SU-DHL-6 (cell line): ENCODE data around the gene PDLIM4.

ENCODE experiments used
- H2AFZ ChIP-seq: fragments of 200-600 bp; sonication (generic); 2 replicates; pipeline ENCODE4 v1.6.1; 2014; ENCODE audit warnings: low read depth, mild to moderate bottlenecking, moderate library complexity, mixed read lengths, antibody characterized with exemption, low read length; ENCODE audit not compliant: severe bottlenecking
- H3F3A ChIP-seq: fragments of 200-600 bp; shearing (Covaris generic); 2 replicates; pipeline ENCODE4 v1.6.0; 2016; ENCODE audit warnings: antibody characterized with exemption, mild to moderate bottlenecking; ENCODE audit not compliant: insufficient read depth
- H3K27ac ChIP-seq: fragments of 200-600 bp; sonication (generic); 2 replicates; pipeline ENCODE4 v1.5.1; 2016; ENCODE audit warnings: low read depth, mild to moderate bottlenecking, low read length, moderate library complexity, mixed read lengths
- H3K27me3 ChIP-seq: fragments of 200-600 bp; sonication (generic), shearing (Covaris generic); 2 replicates; pipeline ENCODE4 v1.6.0; 2014; ENCODE audit warnings: mild to moderate bottlenecking, low read length
- H3K36me3 ChIP-seq: fragments of 200-600 bp; sonication (generic); 2 replicates; pipeline ENCODE4 v1.6.1; 2014; ENCODE audit warnings: mild to moderate bottlenecking, low read length, mixed read lengths
- H3K4me2 ChIP-seq: fragments of 300-600, 200-600 bp; shearing (Covaris generic), sonication (generic); 2 replicates; pipeline ENCODE4 v1.6.0; 2014; ENCODE audit warnings: low read length, low read depth, mild to moderate bottlenecking; ENCODE audit not compliant: poor library complexity, severe bottlenecking
- H3K4me3 ChIP-seq: fragments of 200-600 bp; sonication (generic); 2 replicates; pipeline ENCODE4 v1.5.1; 2014; ENCODE audit warnings: antibody characterized with exemption, low read length, mild to moderate bottlenecking, mixed read lengths; ENCODE audit not compliant: insufficient read depth, poor library complexity, severe bottlenecking
- H3K79me2 ChIP-seq: fragments of 200-600 bp; sonication (generic); 2 replicates; pipeline ENCODE4 v1.6.1; 2014; ENCODE audit warnings: mild to moderate bottlenecking, low read length, moderate library complexity; ENCODE audit not compliant: insufficient read depth
- H3K9ac ChIP-seq: fragments of 200-600 bp; sonication (generic); 2 replicates; pipeline ENCODE4 v1.7.0; 2014; ENCODE audit warnings: mild to moderate bottlenecking, low read length
- H3K9me2 ChIP-seq: fragments of 200-600 bp; sonication (generic); replicated peaks from 2 replicates; pipeline ENCODE4 v1.6.1; 2014; ENCODE audit warnings: low read length; ENCODE audit not compliant: insufficient read depth
- H3K9me3 ChIP-seq: fragments of 200-600 bp; sonication (generic); 2 replicates; pipeline ENCODE4 v1.6.1; 2014; ENCODE audit warnings: low read length, mixed read lengths; ENCODE audit not compliant: insufficient read depth
- H4K20me1 ChIP-seq: fragments of 200-600 bp; sonication (generic); 2 replicates; pipeline ENCODE4 v1.6.1; 2014; ENCODE audit warnings: low read depth, mild to moderate bottlenecking, antibody characterized with exemption, low read length, moderate library complexity, mixed read lengths
- EZH2phosphoT487 ChIP-seq: fragments of 200-600 bp; sonication (generic), shearing (Covaris generic); conservative IDR thresholded peaks from 2 replicates; pipeline ENCODE4 v1.6.1; 2018; ENCODE audit warnings: mild to moderate bottlenecking, antibody characterized with exemption, low read length, moderate library complexity, mixed read lengths
- TF ChIP-seq, protein P1 (sequence below): fragments of 200-600 bp; sonication (generic); IDR thresholded peaks from one replicate; pipeline ENCODE4 v1.5.1; 2017; ENCODE audit warnings: antibody characterized with exemption, mild to moderate bottlenecking, low read length, moderate library complexity; ENCODE audit not compliant: insufficient read depth, poor library complexity, severe bottlenecking

Gene PDLIM4

DNA sequence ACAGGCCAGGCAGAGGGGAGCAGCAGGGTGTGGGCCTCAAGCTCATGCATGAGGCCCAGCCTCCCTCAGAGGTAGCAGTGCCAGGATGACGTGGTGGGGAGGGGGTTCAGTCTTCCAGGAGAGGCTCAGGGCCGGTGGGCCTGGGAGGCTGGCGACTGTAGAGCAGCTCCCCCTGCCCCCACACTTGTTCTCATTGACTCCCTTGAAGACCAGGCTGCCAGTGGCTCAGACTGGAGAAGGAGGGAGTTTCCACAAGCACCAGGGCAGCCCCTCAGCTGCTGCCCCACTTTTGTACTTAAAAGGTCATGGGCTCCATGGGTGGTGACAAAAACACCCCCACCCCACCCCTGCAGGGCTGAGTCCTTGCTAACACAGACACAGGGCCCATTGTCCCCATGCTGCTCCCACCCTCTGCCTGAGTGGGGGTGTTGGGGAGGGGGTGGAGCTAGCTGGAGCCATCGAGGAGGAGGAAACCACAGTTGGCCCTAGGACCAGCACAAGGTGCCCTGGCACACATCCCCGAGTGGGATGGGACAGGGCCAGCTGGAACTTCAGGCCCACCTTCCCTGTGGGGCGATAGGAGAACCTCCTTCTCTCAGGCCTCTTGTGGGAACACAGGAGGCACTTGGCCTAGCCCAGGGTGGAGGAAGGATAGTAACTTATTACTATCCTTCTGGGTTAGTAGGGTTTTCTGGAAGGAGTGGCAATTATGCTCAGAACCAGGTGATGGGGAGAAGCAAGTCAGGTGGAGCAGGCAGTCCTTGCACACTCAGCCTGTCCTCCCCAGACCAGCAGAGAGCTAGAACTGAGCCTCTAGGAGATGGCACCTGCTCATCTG is 10.7 kb downstream of the PDLIM4 start:
- Histone ChIP-seq H3K36me3 (no peaks in the 10 kb centered on the region), H3K9ac (no peak overlapping the region), H3K9me2 (no peaks in the 10 kb centered on the region), H4K20me1 (no peaks in the 10 kb centered on the region), H3K9me3 (no peaks in the 10 kb centered on the region), H2AFZ (no peak overlapping the region), H3K27ac (no peak overlapping the region), H3K4me3 (no peak overlapping the region), H3F3A (no peaks in the 10 kb centered on the region), H3K4me2 (no peak overlapping the region), H3K79me2 (no peaks in the 10 kb centered on the region), H3K27me3 (no peaks in the 10 kb centered on the region)
- no peak for TF ChIP-seq EZH2phosphoT487
- TF ChIP-seq, protein P1, sequence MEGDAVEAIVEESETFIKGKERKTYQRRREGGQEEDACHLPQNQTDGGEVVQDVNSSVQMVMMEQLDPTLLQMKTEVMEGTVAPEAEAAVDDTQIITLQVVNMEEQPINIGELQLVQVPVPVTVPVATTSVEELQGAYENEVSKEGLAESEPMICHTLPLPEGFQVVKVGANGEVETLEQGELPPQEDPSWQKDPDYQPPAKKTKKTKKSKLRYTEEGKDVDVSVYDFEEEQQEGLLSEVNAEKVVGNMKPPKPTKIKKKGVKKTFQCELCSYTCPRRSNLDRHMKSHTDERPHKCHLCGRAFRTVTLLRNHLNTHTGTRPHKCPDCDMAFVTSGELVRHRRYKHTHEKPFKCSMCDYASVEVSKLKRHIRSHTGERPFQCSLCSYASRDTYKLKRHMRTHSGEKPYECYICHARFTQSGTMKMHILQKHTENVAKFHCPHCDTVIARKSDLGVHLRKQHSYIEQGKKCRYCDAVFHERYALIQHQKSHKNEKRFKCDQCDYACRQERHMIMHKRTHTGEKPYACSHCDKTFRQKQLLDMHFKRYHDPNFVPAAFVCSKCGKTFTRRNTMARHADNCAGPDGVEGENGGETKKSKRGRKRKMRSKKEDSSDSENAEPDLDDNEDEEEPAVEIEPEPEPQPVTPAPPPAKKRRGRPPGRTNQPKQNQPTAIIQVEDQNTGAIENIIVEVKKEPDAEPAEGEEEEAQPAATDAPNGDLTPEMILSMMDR: no peak

DNA sequence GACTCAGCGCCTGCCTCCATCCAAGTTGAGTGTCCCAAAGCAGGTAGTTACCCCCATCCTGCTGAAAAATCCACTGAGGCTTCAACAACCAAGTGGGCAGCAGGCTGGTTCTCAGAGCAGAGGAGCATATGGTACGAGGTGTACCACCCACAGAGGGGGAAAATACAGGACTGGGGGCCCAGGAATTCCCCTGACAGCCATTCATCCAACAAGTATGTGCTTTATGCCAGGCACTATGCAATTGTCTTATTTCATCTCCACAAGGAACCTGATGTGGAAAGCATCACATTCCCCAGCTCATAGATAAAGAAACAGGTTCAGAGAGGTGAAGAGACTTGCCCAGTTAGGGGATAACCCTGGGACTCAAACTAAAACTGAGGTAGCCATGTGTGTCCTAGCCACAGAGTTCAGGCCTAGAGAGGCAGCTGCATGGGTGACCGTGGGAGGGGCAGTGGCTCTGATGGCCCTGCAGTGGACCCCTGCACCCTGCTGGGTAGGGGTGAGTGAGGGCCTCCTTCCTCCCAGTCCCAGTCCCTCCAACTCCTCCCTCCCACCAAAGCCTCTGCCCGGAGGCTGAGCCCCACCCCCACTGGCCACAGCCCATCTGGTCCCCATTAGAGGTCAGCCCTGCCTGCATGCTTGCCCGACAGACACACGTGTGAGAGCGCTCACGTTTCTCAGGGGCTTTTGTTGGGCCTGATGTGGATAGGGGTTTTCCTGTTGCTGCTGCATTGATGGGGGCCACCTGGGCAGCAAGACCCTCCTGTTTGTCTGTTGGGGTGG is 11.5 kb downstream of the PDLIM4 start:
- H3K4me3 ChIP-seq: no peak overlapping the region
- no peaks in the 10 kb centered on the region for H4K20me1 ChIP-seq
- TF ChIP-seq, protein P1: no peak
- no peak for TF ChIP-seq EZH2phosphoT487
- no peaks in the 10 kb centered on the region for H3K9me2 ChIP-seq
- H3K27ac ChIP-seq: no peak overlapping the region
- no peak overlapping the region for H2AFZ ChIP-seq
- H3K79me2 ChIP-seq: no peaks in the 10 kb centered on the region
- H3K36me3 ChIP-seq: no peaks in the 10 kb centered on the region
- no peaks in the 10 kb centered on the region for H3K27me3 ChIP-seq
- no peak overlapping the region for H3K4me2 ChIP-seq
- no peaks in the 10 kb centered on the region for H3F3A ChIP-seq
- no peak overlapping the region for H3K9ac ChIP-seq
- no peaks in the 10 kb centered on the region for H3K9me3 ChIP-seq

DNA sequence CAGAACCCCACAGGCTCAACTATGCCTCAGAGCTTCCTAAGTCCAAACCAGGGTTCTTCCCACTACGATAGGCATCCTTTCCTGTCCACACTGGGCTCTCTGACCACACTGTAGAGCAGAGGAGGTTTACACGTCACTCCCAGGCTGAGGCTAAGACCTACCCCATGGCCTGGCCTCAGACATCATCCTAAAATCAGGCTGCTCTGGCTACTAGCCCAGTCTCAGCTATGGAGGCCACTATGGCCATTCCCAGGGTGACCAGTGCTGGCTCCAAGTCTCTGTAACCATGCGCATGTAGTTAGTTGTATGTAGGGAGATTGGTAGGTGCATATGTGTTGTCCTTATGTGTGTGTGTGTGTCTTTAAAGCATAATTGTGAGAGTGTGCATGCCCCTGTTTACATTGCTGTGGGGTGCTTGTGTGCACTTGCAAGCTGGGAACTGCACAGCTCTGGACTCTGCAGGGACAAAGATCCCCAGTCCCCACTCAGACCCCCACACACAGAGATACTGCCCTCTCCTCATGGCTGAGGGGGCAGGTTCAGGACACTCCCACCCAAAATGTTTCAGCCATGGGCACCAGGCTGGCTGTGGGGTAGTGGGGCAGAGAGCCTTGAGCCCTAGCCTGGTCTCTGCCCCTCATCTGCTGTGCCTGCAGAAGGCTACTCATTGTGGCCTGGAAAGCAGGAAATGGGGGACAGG is 12.3 kb downstream of the PDLIM4 start:
- H3K79me2 ChIP-seq: no peaks in the 10 kb centered on the region
- no peaks in the 10 kb centered on the region for H3K9me2 ChIP-seq
- H2AFZ ChIP-seq: no peak overlapping the region
- H3K4me3 ChIP-seq: no peak overlapping the region
- H3F3A ChIP-seq: no peaks in the 10 kb centered on the region
- no peaks in the 10 kb centered on the region for H4K20me1 ChIP-seq
- H3K4me2 ChIP-seq: no peak overlapping the region
- no peaks in the 10 kb centered on the region for H3K36me3 ChIP-seq
- no peak overlapping the region for H3K9ac ChIP-seq
- H3K27ac ChIP-seq: no peak overlapping the region
- no peaks in the 10 kb centered on the region for H3K9me3 ChIP-seq
- H3K27me3 ChIP-seq: no peaks in the 10 kb centered on the region
- TF ChIP-seq EZH2phosphoT487: no peak
